NCI-H748 treated with DMSO at 0.1 percent for 48 hours (cell line): ENCODE data around the gene SNCB.
"Not testable (repeated sequence)": the region's sequence is repeated elsewhere in the genome, so short reads cannot be mapped to it uniquely, and the experiment has no call there.

Experiments used
- DNase-seq: peaks from one replicate; lab custom pipeline; 2025; lab: John Stamatoyannopoulos, UW

The SNCB gene

DNA sequence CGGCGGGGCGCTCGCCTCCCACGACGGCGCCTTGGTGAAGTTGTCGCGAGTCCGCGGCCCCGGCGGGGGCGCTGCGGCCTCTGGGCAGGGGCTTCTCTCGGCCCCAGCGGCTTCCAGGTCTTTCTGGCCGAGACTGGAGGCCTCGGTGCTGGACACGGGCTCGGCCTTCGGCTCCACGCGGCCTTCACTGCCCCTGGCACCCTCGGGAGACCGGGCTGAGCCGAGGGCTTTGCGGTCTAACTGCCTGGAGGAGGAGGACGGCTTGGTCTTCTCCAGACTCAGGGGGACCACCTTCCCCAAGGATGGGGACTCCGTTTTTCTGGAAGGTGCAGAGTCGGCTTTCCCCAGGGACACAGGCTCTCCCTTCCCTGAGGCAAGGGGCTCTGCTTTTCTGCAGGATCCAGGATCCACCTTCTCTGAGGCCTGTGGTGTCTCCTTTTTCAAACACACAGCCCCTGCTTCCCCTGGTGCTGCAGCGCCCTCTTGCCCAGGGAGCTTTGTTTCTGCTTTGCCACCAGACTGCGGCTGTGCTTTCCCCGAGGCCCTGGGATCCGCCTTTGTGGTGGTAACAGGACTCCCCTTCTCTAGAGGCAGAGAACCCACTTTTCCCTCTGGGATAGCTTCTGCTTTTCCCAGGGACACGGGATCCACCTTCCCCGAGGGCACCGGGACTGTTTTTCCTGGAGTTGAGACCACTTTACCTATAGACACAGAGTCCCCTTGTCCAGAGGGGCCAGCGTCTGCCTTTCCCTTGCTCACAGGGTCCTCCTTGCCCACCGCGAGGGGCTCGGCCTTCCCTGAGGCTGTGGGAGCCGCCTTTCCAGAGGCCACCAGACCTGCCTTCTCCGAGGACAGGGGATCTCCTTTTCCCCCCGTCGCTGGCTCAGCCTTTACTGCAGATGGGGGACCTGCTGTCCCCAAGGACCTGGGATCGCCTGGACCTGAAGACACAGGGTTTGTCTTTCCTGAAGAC, 32.6 kb downstream of the SNCB start:
- DNase-seq = no peak

DNA sequence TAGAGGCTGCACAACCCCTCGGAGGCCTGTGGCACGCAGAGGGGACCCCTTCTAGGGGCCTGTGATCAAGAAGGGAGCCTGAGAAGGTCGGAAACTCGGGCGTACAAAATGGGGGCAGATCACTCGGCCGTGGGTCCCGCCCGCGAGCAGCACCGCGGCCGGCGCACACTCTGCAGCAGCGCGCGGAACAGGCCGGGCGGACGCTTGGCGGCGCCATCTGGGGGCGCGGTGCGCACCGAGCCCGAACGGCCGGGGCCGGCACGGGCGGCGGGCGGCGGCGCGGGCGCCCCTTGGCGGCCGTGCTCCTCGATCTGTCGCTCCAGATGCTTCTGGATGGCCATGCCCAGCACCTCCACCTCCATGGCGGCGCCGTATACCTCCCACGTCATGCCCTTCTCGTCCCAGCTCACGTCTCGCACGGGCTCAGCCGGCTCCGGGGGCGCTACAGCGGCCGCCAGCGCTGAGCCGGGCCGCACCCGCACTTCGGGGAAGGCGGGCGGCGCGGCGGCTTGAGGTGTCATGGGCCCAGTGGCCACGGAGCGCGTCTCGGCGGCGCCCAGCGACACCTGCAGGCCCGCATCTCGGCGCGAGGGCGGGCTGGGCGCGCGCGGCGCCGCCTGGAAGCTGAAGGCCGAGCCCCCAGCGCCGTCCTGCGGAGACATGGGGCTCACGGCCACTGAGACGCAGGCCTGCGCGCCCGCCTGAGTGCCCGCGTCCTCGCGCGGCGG, 33.5 kb downstream of the SNCB start:
- no peak for DNase-seq

DNA sequence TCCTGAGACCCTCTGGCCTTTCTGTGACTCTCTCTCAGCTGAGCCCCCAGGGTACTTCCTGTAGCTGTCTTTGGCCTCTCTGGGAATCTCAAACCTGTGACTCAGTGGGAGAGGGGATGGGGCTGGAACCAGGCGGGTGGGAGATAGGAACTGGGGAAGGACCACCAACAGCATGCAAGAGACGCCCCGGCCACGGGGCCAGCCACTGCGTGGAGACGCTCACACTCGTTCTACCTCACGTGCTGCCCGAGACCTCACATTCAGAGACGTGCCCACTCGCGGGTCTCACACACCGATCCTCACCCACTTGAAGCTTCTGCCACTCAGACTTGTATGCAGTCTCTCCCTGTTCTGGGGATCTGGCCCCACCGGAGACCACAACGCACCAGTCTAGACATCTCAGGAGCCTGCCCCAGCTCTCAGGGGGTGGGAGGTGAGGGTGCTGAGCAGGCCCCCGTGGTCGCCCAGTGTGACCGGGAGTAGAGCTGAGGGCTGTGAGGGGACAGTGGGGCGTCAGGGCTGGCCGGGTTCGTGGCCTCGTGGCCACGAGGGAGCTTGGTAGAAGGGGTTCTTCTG, 34.2 kb downstream of the SNCB start:
- no peak for DNase-seq

DNA sequence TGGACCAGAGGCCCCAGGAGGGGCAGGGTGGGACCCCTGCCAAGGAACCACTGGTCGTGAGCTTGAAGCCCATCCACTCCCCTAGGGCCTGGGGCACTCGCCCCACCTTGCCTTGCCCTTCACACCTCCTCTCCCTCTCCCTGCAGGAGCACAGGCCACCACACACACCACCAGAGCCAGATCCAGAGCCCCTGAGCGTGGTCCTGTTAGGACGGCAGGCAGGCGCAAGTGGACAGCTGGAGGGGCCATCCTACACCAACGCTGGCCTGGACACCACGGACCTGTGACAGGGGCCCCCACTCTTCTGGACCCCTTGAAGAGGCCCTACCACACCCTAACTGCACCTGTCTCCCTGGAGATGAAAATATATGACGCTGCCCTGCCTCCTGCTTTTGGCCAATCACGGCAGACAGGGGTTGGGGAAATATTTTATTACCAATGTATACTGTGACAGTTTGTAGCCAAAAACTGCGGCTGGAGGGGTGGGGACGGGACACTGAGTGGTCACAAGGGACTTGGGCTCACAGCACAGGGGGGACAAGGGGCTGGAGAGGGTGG, 34.9 kb downstream of the SNCB start:
- DNase-seq = no peak

DNA sequence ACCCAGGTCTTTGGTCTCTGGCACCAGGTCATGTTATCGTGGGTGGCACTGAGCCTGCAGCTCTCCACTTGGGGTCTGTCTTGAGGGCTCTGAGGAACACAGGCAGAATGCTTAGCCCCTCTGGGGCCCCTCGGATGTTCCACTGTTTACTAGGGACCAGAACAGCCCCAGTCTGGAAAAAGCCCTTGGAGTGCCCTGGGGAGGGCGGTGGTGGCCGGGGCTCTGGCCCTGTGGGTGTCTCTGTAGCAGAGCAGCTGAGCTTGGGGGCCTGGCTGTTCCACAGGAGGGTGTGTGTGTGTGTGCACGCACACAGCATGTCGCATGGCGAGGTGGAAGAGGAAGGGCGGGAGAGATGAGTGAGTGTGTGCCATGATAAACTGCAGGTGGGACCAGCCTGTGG, 35.8 kb downstream of the SNCB start:
- DNase-seq = no peak

DNA sequence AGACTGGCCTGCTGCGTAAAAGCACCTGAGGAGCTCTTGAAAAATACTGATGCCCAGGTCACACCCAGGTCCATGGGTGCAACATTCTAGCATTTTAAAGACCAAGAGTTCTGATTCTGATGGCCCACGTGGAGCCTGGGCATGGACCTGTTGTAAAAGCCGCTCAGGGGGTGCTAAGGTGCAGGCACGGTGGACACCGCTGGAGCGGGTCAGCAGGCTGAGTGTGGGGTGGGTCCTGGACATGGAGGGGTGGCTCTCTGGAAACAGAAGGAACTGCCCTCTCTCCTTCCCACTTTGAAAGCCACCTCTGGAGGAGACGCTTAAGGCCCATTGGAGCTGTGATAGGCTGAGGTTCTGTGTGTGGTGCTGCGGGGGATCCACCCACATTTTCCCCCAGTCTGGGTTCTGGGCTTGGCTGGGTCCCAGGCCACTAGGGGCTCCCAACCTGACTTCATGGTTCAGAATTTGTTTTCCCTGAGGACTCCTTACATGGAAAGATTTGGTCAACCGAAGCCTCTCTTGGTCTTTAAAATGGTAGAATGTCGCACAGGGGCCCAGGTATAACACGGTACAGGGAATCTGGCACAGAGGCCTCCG, 37.0 kb downstream of the SNCB start:
- DNase-seq = no peak

DNA sequence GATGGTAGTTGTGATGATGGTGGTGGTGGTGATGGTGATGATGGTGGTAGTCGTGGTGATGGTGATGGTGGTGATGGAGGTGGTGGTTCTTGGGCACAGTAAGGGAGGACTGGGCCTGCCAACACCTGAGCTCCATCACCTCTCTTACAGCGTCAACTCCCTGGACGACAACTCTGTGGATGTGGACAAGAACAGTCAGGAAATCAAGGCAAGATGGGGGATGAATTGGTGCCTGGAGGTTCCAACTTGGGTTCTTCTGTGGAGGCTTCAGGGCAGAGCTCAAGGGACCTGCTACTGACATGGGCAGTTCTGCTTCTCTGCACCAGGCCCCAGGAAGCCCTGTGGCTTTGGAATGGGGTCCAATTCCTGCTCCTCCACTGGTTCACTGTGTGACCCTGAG, 37.8 kb downstream of the SNCB start:
- DNase-seq = no peak

DNA sequence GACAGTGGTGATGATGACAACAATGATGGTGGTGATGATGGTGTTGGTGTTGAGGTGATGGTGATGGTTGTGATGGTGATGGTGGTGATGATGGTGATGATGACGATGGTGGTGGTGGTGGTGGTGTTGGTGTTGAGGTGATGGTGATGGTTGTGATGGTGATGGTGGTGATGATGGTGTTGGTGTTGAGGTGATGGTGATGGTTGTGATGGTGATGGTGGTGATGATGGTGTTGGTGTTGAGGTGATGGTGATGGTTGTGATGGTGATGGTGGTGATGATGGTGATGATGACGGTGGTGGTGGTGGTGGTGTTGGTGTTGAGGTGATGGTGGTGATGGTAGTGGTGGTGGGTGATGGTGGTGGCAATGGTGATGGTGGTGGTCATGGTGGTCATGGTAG, 38.7 kb downstream of the SNCB start:
- DNase-seq = not testable (repeated sequence)

DNA sequence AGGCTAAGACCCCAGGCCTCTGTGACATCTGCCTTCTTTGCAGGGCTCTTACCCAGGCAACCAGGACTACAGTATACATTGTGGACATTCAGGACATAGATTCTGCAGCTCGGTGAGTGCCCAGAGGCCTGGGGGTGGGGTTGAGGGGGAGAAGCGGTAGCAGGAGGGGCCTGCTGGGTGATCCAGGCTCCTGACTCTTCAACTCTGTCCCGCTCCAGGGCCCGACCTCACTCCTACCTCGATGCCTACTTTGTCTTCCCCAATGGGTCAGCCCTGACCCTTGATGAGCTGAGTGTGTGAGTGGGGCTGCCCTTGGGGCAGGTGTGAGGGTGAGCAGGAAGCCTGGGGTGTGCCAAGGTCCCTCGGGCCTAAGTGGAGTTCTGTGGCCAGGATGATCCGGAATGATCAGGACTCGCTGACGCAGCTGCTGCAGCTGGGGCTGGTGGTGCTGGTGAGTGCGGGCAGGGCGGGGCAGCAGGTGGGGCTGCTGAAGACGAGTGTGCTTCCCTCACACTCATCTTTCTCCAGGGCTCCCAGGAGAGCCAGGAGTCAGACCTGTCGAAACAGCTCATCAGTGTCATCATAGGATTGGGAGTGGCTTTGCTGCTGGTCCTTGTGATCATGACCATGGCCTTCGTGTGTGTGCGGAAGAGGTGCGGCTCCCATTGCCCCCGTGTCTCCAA, 40.2 kb downstream of the SNCB start:
- no peak for DNase-seq

DNA sequence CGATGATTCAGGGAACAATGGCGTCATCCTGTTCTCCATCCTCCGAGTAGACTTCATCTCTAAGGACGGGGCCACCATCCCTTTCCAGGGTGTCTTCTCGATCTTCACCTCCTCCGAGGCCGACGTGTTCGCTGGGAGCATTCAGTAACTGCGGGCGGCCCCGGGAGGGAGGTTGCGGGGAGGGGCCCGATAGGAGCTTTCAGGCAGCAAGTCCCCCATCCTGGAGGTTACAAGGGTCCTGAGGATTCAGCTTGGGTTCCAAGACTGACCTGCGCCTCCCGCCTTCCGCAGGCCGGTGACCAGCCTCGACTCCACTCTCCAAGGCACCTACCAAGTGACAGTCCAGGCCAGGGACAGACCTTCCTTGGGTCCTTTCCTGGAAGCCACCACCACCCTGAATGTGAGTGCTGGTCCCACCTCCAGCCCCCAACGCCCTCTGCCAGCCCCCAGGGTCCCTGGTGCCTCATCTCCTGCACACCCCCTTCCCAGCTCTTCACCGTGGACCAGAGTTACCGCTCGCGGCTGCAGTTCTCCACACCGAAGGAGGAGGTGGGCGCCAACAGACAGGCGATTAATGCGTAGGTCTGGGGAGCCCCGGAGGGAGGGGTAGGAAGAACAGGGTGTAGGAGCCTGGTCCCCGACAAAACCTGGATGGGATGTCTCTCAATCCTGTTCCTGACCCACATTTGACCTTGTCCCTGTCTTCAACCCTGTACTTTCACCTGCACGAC, 41.1 kb downstream of the SNCB start:
- no peak for DNase-seq

DNA sequence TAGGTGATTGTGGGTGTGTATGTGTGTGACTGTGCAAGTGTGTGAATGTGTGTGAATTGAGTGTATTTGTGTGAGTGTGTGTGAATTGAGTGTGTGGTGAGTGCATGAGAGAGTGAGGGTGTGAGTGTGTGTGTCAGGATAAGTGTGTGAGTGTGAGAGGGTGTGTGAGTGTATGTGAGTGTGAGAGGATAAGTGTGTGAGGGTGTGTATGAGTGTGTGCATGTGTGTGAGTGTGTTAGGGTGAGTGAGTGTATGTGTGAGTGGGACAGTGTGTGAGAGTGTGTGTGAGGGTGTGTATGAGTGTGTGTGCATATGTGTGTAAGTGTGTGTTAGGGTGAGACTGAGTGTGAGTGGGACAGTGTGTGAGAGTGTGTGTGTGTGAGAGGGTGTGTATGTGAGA, 42.0 kb downstream of the SNCB start:
- DNase-seq = no peak

DNA sequence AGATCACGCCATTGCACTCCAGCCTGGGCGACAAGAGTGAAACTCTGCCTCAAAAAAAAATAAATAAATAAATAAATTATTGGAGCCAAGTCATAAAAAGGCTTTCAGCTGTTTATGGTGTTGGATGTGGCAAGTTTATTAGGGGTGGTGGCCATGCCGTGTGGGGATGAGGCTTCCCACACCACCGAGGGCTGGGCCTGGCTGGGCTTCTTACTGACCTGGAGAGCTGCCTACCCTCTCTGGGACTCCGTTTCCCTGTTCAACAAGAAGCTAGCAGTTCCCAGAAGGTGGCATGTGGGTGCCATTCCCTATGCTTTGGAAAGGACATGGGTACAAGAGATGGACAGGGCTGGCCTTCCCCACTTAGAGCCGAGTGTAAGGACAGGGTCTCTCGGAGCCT, 42.9 kb downstream of the SNCB start:
- no peak for DNase-seq

DNA sequence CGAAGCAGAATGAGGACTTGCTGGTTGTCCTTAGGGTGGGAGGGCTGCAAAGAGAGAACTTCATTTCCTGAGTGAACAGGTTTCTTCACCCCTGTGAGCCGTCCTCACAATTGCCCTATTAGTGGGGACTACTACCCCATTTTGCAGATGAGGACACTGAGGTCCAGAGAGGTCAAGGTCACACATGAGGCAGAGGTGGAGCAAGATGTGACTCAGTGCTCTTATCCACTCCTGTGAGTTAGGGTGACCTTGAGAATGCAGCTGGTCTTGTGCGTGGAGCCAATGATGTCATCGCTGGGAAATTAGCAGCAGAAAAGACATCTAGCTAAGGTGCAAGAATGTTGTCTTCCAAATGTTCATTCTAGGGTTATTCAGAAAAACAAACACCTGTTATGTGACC, 47.3 kb downstream of the SNCB start:
- no peak for DNase-seq

DNA sequence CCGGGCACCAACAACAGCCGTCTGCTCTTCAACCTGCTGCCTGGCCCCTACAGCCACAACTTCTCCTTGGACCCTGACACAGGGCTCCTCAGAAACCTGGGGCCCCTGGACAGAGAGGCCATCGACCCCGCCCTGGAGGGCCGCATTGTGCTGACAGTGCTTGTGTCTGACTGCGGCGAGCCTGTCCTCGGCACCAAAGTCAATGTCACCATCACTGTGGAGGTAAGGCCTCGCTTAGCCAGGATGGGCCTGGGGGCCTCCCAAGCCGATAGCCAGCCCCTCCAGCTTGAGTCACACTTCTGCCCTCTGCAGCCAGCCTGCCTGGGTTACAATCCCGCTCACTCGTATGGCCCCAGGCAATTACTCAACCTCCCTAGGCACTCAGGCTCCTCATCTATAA, 49.0 kb downstream of the SNCB start:
- DNase-seq = no peak

DNA sequence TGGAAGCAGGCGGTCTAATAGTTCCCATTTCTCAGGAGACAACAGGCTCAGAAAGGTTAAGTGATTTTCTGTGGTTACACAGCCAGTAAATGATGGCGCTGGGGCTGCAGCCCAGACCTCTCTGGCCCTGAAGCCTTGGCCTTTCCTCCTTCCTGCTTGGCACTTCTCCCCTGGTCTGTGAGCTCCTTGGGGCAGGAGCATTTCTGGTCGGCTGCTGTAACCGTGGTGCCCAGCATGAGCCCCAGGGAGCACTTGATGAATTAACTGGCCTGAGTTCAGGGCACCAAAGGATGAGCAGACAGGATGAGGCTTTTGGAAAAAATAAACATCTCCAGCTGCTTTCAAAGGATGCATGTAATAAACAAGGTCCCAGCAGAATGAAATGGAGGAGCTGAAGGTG, 51.0 kb downstream of the SNCB start:
- no peak for DNase-seq

DNA sequence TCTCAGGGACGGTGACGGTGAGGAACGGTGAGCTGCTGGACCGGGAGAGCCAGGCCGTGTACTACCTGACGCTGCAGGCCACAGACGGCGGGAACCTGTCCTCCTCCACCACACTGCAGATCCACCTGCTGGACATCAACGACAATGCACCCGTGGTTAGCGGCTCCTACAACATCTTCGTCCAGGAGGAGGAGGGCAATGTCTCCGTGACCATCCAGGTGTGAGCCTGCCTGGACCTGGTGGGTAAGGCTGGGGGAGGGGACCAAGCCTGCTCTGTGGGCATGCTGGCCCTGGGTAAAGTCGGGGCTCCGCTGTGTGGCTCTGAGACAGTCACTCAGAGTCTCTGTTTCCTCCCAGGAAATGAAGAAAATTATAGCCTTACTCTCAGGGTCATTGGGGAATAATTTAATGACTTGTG, 51.9 kb downstream of the SNCB start:
- DNase-seq = peak; percentile 58

DNA sequence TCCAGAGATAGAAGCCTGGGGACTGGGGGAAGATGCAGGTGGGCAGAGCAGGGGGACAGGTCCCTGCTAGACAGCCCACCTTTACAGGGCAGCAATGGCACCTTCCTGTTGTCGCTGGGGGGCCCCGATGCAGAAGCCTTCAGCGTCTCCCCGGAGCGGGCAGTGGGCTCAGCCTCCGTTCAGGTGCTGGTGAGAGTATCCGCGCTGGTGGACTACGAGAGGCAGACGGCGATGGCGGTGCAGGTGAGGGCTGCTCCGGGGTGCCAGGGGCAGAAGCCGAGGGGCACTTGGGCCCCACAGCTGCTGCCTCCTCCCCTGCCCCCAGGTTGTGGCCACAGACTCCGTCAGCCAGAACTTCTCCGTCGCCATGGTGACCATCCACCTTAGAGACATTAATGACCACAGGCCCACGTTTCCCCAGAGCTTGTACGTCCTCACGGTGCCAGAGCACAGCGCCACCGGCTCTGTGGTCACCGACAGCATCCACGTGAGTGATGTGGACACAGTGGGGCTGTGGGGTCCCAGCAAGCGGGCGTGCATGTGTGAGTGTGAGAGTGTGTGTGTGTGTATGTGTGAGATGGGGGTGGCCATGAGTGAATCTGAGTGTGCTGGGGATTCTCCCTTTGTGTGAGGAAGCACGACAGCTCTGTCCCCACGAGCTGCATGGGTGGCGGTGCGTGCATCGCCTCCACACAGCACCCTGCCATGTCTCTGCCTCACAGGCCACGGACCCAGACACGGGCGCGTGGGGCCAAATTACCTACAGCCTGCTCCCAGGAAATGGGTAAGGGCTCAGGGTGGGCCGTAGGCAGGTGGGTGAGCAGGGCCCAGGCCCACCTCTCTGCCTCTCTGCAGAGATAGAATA, 52.8 kb downstream of the SNCB start:
- no peak for DNase-seq

DNA sequence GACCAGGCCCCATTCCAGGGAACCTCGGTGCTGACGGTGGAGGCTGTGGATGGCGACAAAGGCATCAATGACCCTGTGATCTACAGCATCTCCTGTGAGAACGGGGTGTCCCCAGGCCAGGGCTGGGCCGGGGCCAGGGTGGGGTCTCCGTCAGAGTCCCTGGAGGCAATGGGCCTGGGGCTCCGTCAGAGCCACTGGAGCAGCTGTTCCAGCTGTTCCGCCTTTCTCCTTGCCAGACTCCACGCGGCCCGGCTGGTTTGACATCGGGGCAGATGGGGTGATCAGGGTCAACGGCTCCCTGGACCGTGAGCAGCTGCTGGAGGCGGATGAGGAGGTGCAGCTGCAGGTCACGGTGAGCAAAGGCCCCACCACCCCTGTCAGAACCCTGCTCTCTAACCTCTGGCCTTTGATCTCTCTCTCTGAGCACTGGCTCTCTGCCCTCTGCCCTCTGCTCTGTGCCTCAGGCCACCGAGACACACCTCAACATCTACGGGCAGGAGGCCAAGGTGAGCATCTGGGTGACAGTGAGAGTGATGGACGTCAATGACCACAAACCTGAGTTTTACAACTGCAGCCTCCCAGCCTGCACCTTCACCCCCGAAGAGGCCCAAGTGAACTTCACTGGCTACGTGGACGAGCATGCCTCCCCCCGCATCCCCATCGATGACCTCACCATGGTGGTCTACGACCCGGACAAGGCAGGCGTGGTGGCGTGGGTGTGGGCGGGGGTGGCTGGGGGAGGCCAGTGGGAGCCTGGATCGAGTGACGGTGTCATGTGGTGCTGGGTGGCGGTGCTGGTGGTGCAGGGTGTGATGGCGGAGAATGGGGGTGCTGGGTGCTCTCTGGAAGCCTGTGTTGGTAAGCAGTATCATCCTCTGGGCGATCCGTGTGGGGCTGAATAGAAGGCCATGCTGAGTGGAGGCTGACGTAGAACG, 54.6 kb downstream of the SNCB start:
- DNase-seq = no peak

DNA sequence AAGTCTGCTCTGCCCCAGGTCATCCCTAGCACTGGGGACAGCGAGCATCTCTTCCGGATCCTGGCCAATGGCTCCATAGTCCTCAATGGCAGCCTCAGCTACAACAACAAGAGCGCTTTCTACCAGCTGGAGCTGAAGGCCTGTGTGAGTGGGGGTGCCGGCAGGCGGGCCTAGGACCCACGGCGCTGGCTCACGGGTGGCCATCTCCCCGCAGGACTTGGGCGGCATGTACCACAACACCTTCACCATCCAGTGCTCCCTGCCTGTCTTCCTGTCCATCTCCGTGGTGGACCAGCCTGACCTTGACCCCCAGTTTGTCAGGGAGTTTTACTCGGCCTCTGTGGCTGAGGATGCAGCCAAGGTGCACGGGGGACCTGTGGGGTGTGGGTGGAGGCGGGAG, 55.3 kb downstream of the SNCB start:
- no peak for DNase-seq
